MCF 10A (cell line): ENCODE measurements around the gene XYLB. TPM values are rescaled to one million over a fixed set of nuclear protein-coding genes. Genes with fewer than 3 reads are reported as not detected.

Experiments
- BruUV-seq: library from RNA; stranded (reverse); fragments of 400-500 nt; replicated peaks from 2 replicates; lab custom pipeline; 2021; lab: Mats Ljungman, UMichigan
- CTCF ChIA-PET: fragments of 300-600 bp; sonication (Branson Sonifier 250); formaldehyde crosslinking; extraction: SDS; loops from one replicate; lab custom pipeline; 2021; ENCODE audit warnings: antibody characterized with exemption, inconsistent platforms; lab: Yijun Ruan, JAX
- POLR2A ChIA-PET: fragments of 300-600, 350-650 bp; sonication (Branson Sonifier 250); formaldehyde crosslinking; extraction: SDS; loops from one replicate; lab custom pipeline; 2020; ENCODE audit warnings: antibody characterized with exemption, inconsistent platforms; lab: Yijun Ruan, JAX
- DNase-seq: peaks from one replicate; pipeline ENCODE4 v3.0.0-alpha.2; 2018; ENCODE audit not compliant: unreplicated experiment
- H3K27ac Mint-ChIP-seq: one replicate; pipeline ENCODE4 v1.8.0; 2022; ENCODE audit warnings: mild to moderate bottlenecking, low read depth, mixed read lengths; ENCODE audit not compliant: unreplicated experiment
- H3K27me3 Mint-ChIP-seq: one replicate; pipeline ENCODE4 v1.8.0; 2022; ENCODE audit warnings: mixed read lengths; ENCODE audit not compliant: insufficient read depth, unreplicated experiment
- H3K36me3 Mint-ChIP-seq: one replicate; pipeline ENCODE4 v1.8.0; 2022; ENCODE audit warnings: mild to moderate bottlenecking, moderate library complexity, mixed read lengths; ENCODE audit not compliant: insufficient read depth, unreplicated experiment
- H3K4me1 Mint-ChIP-seq: one replicate; pipeline ENCODE4 v1.8.0; 2022; ENCODE audit warnings: mixed read lengths; ENCODE audit not compliant: insufficient read depth, unreplicated experiment
- H3K4me3 Mint-ChIP-seq: one replicate; pipeline ENCODE4 v1.8.0; 2022; ENCODE audit warnings: mild to moderate bottlenecking, moderate library complexity, mixed read lengths; ENCODE audit not compliant: unreplicated experiment
- H3K9me3 Mint-ChIP-seq: one replicate; pipeline ENCODE4 v1.8.0; 2022; ENCODE audit warnings: mixed read lengths; ENCODE audit not compliant: unreplicated experiment
- CTCF ChIP-seq: fragments of 200-600 bp; IDR thresholded peaks from one replicate; pipeline ENCODE4 v1.8.0; 2022; ENCODE audit warnings: antibody characterized with exemption, mild to moderate bottlenecking; ENCODE audit not compliant: unreplicated experiment
- intact Hi-C: fragments of 100-400 bp; cut with micrococcal nuclease; formaldehyde crosslinking; loops from 2 replicates; pipeline ENCODE4 v1.14.1; 2022
- total RNA-seq: library from RNA; stranded (reverse); gene quantifications from 2 replicates; pipeline ENCODE4 v1.2.3, GENCODE V29; 2022

XYLB gene
- total RNA-seq, 1 experiment from 2014 or later, result 6.6 TPM

- peak overlapping the region; percentile 88 for H3K27ac Mint-ChIP-seq
- CTCF ChIA-PET, result interaction anchor here (0.6 to 2.4 kb wide), 4 partner anchors 25 to 262 kb away, joined by 3 to 27 read pairs (median 6); partner anchors contain the start of gene XYLB
- no TSS peak for BruUV-seq
- H3K4me1 Mint-ChIP-seq, result peaks cover 13% of the 10 kb centered on the region
- peak; percentile 78 for DNase-seq
- no peak for TF ChIP-seq CTCF
- POLR2A ChIA-PET, result interaction anchor here (0.8 to 1.7 kb wide), 7 partner anchors 11 to 111 kb away, joined by 3 to 6 read pairs (median 3); no protein-coding TSS in a partner anchor
- no peaks in the 10 kb centered on the region for H3K27me3 Mint-ChIP-seq
- intact Hi-C loops, result loop anchor here (2.0 kb wide), 1 partner anchor 108 kb away; the partner anchor contains the start of gene XYLB
- peaks cover 6% of the 10 kb centered on the region for H3K9me3 Mint-ChIP-seq
- H3K36me3 Mint-ChIP-seq, result no peaks in the 10 kb centered on the region
- H3K4me3 Mint-ChIP-seq, result peak overlapping the region; percentile 89
These were observed 108.5 kb downstream of the XYLB start for GRCh38 chr3:38454884-38455638.

- POLR2A ChIA-PET, result interaction anchor here (0.7 to 1.7 kb wide), 5 partner anchors 10 to 319 kb away, joined by 3 to 6 read pairs (median 3); partner anchors contain the start of gene ACAA1
These were observed 109.2 kb downstream of the XYLB start for GRCh38 chr3:38455639-38456430.

GRCh38 chr3:38457111-38458003 is 110.8 kb downstream of the XYLB start:
- no peak for DNase-seq
- Mint-ChIP-seq H3K36me3 (no peaks in the 10 kb centered on the region), H3K9me3 (no peaks in the 10 kb centered on the region), H3K4me1 (peaks cover 14% of the 10 kb centered on the region), H3K27me3 (no peaks in the 10 kb centered on the region), H3K27ac (no peak overlapping the region), H3K4me3 (no peak overlapping the region)
- POLR2A ChIA-PET, result interaction anchor here (0.6 kb wide), 1 partner anchor 212 kb away, joined by 3 read pairs; no protein-coding TSS in a partner anchor
- CTCF ChIA-PET, result interaction anchor here (0.9 kb wide), 2 partner anchors 23 to 39 kb away, joined by 3 to 5 read pairs; partner anchors contain the start of gene EXOG
- no TSS peak for BruUV-seq
- intact Hi-C loops, result no loop called here
- no peak for TF ChIP-seq CTCF

More at GRCh38 chr3:38455639-38456430, 109.2 kb downstream of the XYLB start:
- no peak for DNase-seq
- BruUV-seq, result no TSS peak
- Mint-ChIP-seq H3K27me3 (no peaks in the 10 kb centered on the region), H3K4me3 (peak overlapping the region; percentile 89), H3K27ac (no peak overlapping the region), H3K4me1 (peaks cover 14% of the 10 kb centered on the region), H3K36me3 (no peaks in the 10 kb centered on the region), H3K9me3 (peaks cover 2% of the 10 kb centered on the region)
- CTCF ChIA-PET, result interaction anchor here (0.6 to 2.4 kb wide), 5 partner anchors 25 to 263 kb away, joined by 3 to 27 read pairs (median 4); partner anchors contain the start of genes EXOG and XYLB
- intact Hi-C loops, result loop anchor here (2.0 kb wide), 1 partner anchor 109 kb away; the partner anchor contains the start of gene XYLB
- no peak for TF ChIP-seq CTCF
